HG02981 (cell line): ENCODE results near the gene TNFRSF13B.
"Not testable (repeated sequence)": the region's sequence is repeated elsewhere in the genome, so short reads cannot be mapped to it uniquely, and the experiment has no call there.

Source experiments
- ATAC-seq: cut with Tn5 transposase; IDR thresholded peaks from one replicate; pipeline ENCODE4 v1.9.1; 2021; ENCODE audit warnings: mild to moderate bottlenecking, moderate library complexity; ENCODE audit not compliant: unreplicated experiment

The TNFRSF13B gene

DNA sequence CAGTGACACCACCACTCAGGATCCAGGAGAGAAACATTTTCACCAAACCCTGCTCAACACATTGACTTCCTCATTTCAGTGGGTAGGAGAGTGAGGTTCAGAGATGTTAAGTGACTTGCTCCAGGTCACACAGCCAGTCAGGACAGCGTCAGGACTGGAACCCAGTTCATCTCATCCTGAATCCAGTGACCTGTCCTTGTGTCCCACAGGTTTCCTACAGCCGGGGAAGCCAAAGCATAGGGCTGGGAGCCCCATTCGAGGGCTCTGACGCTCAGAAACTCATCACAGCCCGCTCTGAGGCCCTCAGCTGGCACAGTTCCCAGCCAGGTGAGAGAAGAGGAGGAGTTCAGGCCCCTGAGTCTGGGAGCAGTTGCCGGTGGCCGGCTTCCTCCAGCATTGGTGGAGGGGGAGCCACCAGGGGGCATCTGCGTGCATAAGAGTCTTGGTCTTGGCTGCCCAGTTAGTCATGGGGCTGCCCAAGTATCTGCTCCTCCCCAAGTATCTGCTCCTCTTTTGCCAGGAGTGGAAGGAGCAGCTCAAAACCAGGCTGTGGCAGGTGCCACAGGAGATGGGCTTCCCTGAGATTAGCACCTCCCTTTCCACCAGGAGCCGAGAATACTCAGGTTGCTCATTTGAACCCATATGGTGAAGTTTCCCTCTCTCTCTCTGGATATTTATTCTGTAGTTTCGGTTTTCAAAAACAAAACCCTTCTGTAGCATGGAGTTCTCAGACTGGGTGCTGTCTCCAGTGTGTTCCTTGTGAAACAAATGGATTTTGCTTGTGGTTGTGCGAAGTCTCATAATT is 56.0 kb downstream of the TNFRSF13B start:
- ATAC-seq = no peak

DNA sequence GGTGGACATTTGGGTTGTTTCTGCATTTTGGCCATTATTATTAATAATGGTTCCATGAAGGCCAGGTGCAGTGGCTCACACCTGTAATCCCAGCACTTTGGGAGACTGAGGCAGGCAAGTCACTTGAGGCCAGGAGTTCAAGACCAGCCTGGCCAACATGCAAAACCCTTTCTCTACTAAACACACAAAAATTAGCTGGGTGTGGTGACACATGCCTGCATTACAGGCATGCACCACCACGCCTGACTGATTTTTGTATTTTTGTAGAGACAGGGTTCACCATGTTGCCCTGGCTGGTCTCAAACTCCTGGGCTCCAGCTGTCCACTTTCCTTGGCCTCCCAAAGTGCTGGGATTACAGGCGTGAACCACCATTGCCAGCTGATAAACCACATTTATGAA is 58.5 kb downstream of the TNFRSF13B start:
- ATAC-seq = no peak

- no peak for ATAC-seq
Observed at GRCh38 chr17:16912021-16912962, 59.6 kb downstream of the TNFRSF13B start.

DNA sequence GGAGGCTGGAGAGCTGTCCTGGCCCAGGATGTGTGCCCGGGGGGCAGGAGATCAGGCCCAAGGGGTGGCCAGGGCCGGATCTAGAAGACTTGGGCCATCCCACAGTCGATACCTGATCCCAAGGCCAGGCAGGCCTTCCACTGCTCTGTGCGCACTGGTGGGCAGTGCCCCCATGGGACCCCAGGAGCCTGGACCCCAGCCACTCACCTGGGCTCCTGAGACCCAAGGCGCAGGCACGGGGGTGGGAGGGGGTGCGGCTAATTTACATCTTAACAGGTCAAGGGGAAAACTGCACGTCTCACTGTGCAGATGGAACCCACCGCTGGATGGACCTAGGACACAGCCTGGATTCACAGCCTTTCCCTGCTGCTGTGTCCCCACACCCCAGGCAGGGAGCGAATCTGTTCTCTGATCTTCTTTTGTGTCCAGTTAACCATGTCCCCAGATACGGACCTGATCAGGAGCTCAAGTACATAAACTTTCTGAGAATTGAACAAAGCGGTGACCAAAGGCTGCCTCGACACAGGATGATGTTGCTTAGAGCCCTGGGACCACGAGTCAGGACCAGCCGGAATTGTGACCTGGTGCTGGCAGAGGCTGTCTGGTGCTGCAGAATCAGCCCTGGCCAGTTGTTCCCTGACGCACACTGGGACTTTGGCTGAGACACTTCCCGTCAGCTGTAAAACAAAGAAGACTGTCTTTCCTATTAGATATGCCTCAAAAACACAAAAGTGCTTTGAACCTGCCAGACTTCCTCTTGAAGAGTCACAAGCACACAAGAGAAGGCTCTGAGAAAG is 60.6 kb downstream of the TNFRSF13B start:
- no peak for ATAC-seq

GRCh38 chr17:16910341-16910740 is 61.6 kb downstream of the TNFRSF13B start:
- no peak for ATAC-seq

GRCh38 chr17:16909472-16910246 is 62.3 kb downstream of the TNFRSF13B start:
- no peak for ATAC-seq

DNA sequence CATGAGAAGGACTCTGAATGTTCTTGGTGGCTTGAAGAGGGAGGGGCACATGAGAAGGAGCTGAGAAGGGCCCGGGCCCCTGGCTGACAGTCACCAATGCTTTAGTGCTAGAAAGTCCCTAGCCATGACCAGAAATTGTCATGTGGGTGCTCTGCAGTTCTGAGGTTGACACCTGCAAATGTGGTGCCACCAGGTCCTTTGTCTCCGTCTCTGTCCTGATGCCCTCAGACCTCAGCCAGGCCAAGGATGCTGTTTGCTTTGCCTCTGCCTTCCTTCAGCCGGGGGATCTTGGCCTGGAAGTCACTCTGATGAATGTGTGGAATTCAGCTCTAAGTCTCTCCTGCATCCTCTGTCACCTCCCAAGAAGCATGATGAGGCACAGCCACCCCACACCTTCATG is 63.6 kb downstream of the TNFRSF13B start:
- ATAC-seq = no peak

- ATAC-seq = no peak
Observed at GRCh38 chr17:16906680-16907079, 65.2 kb downstream of the TNFRSF13B start.

- no peak for ATAC-seq
Observed at GRCh38 chr17:16905593-16906191, 66.2 kb downstream of the TNFRSF13B start.

- ATAC-seq = not testable (repeated sequence)
Observed at GRCh38 chr17:16903070-16903469, 68.8 kb downstream of the TNFRSF13B start.

GRCh38 chr17:16900288-16900882 is 71.5 kb downstream of the TNFRSF13B start:
- no peak for ATAC-seq

GRCh38 chr17:16897211-16897896 is 74.6 kb downstream of the TNFRSF13B start:
- not testable (repeated sequence) for ATAC-seq

GRCh38 chr17:16896235-16896634 is 75.7 kb downstream of the TNFRSF13B start:
- not testable (repeated sequence) for ATAC-seq

DNA sequence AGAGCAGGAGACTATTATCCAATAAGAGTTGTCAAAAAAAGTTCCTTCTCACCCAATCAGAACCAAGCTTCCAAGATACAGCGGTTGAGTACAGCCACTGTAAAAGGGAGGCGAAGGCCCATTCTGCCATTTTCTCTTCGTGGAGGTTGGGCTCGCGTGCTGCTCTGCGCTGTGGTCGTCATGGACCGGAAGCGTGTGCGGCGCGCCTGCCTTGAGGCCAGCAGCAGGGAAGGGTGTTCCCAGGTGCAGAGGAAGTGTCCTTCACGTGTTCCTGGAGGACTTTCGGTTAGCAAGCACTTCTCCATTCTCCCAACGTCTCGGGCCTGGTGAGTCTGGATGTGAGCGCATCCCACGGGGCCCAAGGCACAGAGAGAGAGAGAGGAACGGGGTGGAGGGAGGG is 78.4 kb downstream of the TNFRSF13B start:
- not testable (repeated sequence) for ATAC-seq

GRCh38 chr17:16892876-16893454 is 79.0 kb downstream of the TNFRSF13B start:
- not testable (repeated sequence) for ATAC-seq

- no peak for ATAC-seq
Observed at GRCh38 chr17:16889088-16889465, 82.8 kb downstream of the TNFRSF13B start.
